Glomerular visceral epithelial cell (primary cell): ENCODE results near the gene OR10H5.
"Not testable (repeated sequence)": the region's sequence is repeated elsewhere in the genome, so short reads cannot be mapped to it uniquely, and the experiment has no call there.

Experiments used
- DNase-seq: peaks from one replicate; pipeline ENCODE4 v3.0.0-alpha.2; 2016; ENCODE audit errors: extremely low spot score

OR10H5 gene, protein sequence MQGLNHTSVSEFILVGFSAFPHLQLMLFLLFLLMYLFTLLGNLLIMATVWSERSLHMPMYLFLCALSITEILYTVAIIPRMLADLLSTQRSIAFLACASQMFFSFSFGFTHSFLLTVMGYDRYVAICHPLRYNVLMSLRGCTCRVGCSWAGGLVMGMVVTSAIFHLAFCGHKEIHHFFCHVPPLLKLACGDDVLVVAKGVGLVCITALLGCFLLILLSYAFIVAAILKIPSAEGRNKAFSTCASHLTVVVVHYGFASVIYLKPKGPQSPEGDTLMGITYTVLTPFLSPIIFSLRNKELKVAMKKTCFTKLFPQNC

DNA sequence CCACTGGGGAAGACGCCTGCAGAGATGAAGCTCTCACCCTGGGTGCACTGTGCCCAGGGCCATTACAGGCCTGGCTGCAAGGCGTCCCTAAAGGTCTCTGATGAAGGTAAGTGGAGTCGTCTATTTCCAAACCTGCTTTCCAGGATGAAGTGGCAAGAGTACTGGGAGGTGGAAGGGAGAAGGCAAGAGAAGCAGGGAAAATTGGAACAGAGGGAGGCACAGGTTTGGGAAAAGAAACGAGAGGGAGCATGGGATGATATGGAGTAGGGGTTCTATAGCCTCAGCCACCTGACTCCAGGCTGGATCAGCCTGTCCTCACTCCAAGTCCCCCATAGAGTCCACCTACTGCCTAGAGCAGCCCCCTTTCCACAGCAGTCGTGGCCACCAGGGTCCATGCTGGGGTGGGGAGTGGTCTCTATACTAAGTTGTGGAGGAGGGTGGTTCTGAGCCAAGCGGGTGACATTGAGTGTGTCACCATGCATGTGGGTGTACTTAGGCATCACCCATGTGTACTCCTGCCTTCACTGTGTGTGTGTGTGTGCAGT, at the start of gene OR10H5:
TSS of gene OR10H5 (plus strand) at position 51 of the 545 bp plus-strand sequence. CDS start 6,388 bp downstream, outside the sequence.
- DNase-seq: no peak

- no peak for DNase-seq
Measured at GRCh38 chr19:15737722-15738121, 49.7 kb upstream of the OR10H5 start, which contains the start of gene OR10H3. OR10H3 (plus strand) TSS chr19:15737985; CDS start chr19:15741393, 3,408 bp downstream.

DNA sequence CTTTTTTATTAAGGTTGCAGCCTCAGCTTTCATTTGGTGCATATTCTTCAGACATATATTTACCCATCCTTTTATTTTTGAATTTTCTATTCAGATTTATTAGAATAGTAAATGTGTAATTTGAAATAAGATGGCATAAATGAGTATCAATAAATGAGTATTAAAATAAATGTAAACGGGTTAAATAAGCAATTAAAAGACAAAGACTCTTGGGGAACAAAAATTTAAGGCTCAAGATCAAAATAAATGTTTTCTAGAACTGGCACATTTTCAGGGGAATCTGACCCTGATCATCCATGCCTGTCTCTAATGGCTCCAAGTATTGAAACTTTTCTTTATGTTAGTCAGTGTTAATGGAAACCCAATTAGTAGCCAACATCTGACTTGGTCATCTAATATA, 46.7 kb upstream of the OR10H5 start:
- no peak for DNase-seq

GRCh38 chr19:15748239-15748638, 39.2 kb upstream of the OR10H5 start:
- no peak for DNase-seq

DNA sequence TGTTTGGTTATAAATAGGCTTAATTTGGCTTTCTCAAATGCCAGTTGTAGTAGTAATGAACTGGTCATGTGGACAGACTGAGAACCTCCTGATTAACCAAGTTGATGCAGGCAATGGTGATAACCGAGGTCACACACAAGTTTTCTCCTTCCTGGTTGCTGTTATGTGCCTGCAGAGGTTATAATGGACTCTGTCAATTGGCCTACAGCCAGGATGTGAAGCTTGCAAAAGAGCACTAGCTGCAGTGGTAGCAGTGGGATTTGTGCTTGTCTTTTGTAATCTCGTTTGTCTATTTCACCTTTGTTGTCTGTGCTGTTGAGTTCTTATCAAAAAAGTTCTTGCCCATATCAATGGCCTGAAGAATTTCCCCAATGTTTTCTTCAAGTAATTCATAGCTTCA, 29.1 kb upstream of the OR10H5 start:
- DNase-seq: no peak

DNA sequence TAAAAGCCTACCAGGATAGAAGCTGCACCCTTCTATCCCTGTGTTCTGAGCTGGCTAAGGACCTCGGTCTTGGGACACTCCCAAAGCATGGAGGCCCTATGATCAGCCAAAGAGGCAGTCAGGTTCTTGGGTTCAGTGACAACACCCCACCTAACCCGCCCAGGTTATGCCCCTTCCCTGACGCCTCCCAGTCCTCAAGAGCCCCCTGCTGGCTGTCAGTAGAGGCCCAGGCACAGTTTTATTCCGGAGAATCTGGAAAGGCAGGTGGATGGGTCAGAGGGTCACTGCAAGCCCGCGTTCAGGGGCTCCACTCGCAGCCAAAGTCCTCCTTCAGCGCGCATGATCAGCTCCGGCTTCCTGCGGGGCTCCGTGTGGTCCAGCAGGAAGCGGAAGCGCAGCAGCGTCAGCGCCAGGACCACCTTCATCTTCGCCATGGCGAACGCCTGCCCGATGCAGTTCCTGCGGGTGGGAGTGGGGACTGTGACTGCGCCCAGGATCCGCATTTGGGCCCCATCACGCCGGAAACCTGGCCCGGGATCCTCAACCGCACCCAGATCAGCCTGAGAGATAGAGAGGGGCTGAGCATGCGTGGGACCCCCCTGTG, 27.4 kb upstream of the OR10H5 start:
- no peak for DNase-seq

- no peak for DNase-seq
Measured at GRCh38 chr19:15769586-15769985, 17.9 kb upstream of the OR10H5 start.

DNA sequence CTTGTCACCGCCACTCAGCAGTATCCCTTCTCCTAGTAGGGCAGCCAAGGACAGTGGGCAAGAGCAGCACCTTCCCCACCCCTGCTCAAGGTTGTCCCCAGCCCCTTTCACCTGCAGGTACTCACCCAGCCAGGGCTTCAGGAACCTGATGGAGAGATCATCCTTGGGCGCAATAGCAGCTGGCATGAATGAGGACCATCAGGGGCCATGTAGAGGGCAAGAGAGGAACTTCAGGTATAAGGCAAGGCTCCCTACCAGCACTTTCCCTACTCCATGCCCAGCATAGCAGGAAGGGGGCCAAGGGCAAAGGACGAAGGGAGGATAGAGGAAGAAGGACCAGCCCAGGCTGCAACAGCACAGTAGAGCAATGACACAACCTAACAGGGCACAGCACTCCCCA, 13.3 kb upstream of the OR10H5 start:
- not testable (repeated sequence) for DNase-seq

GRCh38 chr19:15775249-15775648, 12.2 kb upstream of the OR10H5 start:
- DNase-seq: no peak

GRCh38 chr19:15776264-15776663, 11.2 kb upstream of the OR10H5 start:
- DNase-seq: no peak

DNA sequence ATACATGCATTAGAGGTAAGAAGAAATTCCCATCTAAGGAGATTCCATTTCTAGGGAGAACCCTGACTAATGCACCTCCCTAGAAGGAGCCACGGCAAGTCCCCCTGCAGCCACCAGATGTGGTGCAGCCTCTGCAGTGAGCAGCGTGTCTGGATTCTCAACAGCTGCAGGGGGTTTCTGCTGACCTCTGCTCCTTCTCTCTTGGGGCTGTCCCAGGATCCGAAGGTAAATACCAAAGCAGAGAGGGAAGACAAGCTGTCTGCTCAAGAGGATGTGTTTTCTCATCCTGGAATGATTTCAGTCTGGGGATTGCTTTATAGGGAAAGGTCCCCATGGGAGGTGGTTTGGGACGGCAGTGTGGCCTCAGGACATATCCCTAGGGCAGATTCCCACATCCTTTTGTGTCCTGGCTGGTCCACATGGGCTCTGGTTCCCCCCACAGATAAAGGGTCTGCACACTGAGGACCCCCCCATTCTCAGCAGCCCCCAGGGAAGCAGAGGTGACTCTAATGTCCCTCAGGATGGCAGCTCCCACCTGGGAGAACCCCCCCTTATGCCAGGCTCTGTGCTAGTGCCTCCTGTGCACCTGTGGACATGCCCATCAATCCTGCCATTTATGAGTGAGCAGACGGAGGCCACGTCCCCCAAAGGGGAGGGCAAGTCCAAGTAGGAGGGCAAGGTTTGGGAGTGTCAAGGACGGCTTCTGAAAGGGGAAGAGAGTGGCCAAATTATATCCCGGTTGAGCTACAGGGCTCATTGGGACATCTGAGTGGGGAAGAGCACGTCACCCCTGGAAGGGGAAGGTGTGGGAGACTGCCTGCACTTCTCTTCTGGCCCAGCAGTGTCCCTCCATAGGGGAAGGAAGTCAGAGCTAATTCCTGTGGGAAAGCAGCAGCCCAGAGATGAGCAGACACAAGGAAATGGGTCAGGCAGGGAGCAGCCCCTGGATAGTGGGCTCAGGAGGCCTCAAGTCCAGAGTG, 10.2 kb upstream of the OR10H5 start:
- DNase-seq: no peak

DNA sequence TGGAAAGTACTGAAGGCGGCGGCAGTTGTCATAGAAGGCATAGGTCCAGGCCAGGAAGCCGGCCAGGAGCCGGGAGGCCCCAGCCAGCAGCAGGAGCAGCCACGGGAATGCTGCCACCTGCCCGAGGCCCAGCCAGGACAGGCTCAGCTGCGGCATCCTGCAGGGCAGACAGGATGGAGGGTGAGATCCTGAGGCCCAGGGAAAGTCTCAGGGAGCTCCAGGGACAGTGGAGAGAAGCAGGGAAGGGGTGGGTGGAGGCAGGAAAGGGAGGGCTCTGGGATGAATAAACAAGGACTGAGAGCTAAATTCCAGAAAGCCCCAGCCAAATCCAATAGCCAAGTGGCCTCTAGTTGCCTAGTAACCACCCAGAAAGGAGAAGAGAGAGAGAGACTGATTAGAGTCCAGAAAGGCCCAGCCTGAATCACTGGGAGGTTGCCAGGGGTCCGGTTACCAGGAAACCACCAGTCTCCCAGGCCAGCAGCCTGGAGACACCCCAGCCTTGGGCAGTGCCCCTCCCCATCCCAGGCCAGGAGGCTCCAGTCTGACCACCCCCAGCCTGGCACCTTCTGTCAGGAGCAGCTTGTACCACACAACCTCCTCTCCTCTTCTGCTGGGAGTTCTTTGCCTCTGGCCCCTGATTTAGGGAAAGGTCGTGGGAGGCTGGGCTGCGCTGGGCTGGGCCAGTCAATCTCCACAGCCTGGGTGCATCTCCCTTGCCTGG, 7.5 kb upstream of the OR10H5 start:
- peak; percentile 17 for DNase-seq

DNA sequence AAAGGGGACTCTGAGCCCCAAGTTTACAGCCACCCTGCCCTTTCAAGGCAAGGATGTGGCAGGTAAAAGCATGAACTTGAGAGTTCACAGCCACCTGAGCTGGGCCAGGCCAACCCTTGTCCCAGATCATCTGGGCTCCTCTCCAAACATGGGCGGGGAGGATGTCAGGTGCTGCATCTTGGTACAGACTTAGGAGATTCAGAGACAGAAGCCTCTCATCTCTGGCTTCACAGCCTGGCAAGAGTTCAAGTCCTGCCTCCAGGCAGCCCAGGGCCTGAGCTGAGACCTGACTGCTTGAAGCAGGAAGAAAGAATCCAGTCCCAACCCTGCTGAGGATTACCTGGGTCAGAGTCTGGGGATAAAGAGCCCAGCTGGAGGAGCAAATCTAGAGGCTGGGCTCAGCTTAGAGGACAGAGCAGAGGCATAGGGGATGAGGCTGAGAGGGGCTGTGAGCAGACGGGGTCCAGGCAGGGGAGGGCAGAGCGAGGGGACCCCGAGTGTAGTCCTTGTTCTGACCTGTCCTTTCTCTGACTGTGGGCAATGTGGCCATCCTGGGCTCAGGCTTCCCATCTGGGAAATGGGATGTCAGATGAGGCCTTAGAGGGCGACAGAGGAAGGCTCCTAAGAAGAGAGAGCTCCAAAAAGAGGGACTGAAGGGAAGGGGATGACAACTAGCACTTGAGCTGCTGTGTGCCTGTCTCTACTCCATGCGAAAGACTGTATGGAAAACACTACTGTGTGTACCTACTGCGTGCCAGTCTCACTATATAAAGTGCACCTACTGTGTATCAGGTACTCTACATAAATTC, 6.6 kb upstream of the OR10H5 start:
- no peak for DNase-seq

GRCh38 chr19:15781661-15782060, 5.8 kb upstream of the OR10H5 start:
- no peak for DNase-seq

- no peak for DNase-seq
Measured at GRCh38 chr19:15782211-15782610, 5.2 kb upstream of the OR10H5 start.

DNA sequence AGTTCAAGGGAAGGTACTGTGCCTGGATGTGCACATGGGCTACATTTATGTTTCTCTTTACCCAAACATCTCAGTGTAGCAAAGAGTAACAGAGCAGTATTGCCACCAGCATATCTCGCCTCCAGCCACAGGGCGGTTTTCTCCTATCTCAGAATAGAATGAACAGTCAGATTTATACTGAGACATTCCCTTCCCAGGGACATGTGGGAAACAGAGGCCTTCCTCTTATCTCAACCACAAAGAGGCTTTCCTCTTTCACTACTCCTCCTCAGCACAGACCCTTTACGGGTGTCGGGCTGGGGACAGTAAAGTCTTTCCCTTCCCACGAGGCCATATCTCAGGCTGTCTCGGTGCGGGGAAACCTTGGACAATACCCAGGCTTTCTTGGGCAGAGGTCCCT, 4.6 kb upstream of the OR10H5 start:
- DNase-seq: not testable (repeated sequence)

- DNase-seq: no peak
Measured at GRCh38 chr19:15788594-15789270, 1.3 kb downstream of the OR10H5 start.

DNA sequence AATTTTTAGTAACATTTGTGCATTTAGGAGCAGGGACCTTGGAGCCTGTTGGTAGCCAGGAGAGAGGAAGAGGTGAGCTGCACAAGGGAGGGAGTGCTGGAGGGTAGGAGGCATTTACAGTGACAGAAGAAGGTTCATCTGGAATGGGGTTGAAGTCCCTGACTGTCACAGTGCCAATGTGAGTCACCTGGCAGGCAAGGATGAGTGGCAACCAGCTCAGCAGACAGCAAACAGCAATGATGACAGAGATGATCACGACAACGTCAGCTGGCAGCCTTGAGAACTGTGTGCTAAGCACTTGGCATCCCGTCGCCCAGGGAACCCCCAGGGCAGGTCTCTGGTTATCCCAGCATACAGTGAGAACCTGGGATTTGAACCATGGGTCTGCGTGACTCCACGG, 2.6 kb downstream of the OR10H5 start:
- DNase-seq: no peak

- not testable (repeated sequence) for DNase-seq
Measured at GRCh38 chr19:15794279-15794678, 6.8 kb downstream of the OR10H5 start.

GRCh38 chr19:15810335-15810734, 22.9 kb downstream of the OR10H5 start:
- peak; percentile 41 for DNase-seq
